Ovary (tissue), 9 donors: ENCODE measurements around the gene MARCHF3. TPM values are rescaled to one million over a fixed set of nuclear protein-coding genes. Genes with fewer than 3 reads are reported as not detected.

Experiments used
- DNase-seq, 5 donors: peaks; one replicate each; pipeline ENCODE4 v3.0.0-alpha.2; 2019 to 2020
- H3K27ac ChIP-seq, 2 donors: fragments of 200-600 bp; one replicate each; pipeline versions ENCODE4 v1.5.1 to v1.8.0; 2019 to 2022
- H3K27me3 ChIP-seq: fragments of 200-600 bp; one replicate; pipeline ENCODE4 v1.8.0; 2022
- H3K36me3 ChIP-seq: fragments of 200-600 bp; sonication (generic); one replicate; pipeline ENCODE4 v1.5.1; 2019
- H3K4me1 ChIP-seq: one replicate; pipeline ENCODE4 v1.8.1; 2013; ENCODE audit warnings: mild to moderate bottlenecking, moderate library complexity; ENCODE audit not compliant: insufficient read depth
- H3K4me3 ChIP-seq: fragments of 200-600 bp; sonication (generic); one replicate; pipeline ENCODE4 v1.5.1; 2017
- H3K9me3 ChIP-seq, 2 donors: fragments of 200-600 bp in 1 of 2; sonication (generic) in 1 of 2; one replicate each; pipeline versions ENCODE4 v1.5.1 to v1.8.1; 2013 to 2019; ENCODE audit warnings: mild to moderate bottlenecking in 1 of 2, moderate library complexity in 1 of 2
- EP300 ChIP-seq: sonication (generic); formaldehyde crosslinking; IDR thresholded peaks from one replicate; pipeline ENCODE4 v1.6.1; 2017; ENCODE audit warnings: antibody characterized with exemption
- POLR2A ChIP-seq: fragments of 450-650 bp; IDR thresholded peaks from one replicate; pipeline ENCODE4 v1.6.1; 2017; ENCODE audit warnings: antibody characterized with exemption, mild to moderate bottlenecking, moderate library complexity
- whole genome bisulfite sequencing, 3 donors: extraction: QIAGEN DNeasy Blood & Tissue Kit in 1 of 3; methylation state at CpG; one replicate each; pipeline versions ENCODE4 v1.1.5 to v1.1.7; 2013 to 2017; 5-methylcytosine and 5-hydroxymethylcytosine counted together
- intact Hi-C, 4 donors: fragments of 100-400 bp; cut with DNase I; formaldehyde crosslinking; loops; one replicate each; pipeline versions ENCODE4 v1.11.0 to v1.15.1; 2022 to 2023
- polyA plus RNA-seq, 2 donors: library from polyadenylated mRNA; stranded (reverse); fragments of 200-250 nt in 1 of 2; fragments of 350-450 nt in 1 of 2; fragmentation: Illumina TruSeq in 1 of 2; extraction: RNeasy Lipid Tissue Mini Kit (QIAGEN cat#74804) in 1 of 2; gene quantifications; one replicate each; pipeline ENCODE4 v1.2.3, GENCODE V29; 2013 to 2014
- total RNA-seq, 7 donors: library from RNA; depleted of rRNA in 2 of 7; stranded (reverse); fragments of >200 nt in 2 of 7; fragmentation: NEBNext Ultra II Directional in 3 of 7; extraction: Animal tissue kit (Norgen Biotek cat#: 25700) in 3 of 7; gene quantifications; one replicate each; pipeline versions ENCODE4 v1.1.0 to v1.2.4, GENCODE V29; 2016 to 2023
- TF ChIP-seq, protein P1 (sequence below), 3 donors: fragments of 450-650 bp in 2 of 3; fragments of 200-600 bp in 1 of 3; IDR thresholded peaks; one replicate each; pipeline versions ENCODE4 v1.5.1 to v1.8.0; 2016 to 2022; ENCODE audit warnings: antibody characterized with exemption in 3 of 3, mild to moderate bottlenecking in 1 of 3
- donor health status: DM: no; HTN: no; CAD: no; lungs with moderate emphysema.
- donor health status: DM: no; HTN: no; CAD: no.
- donor health status: Bipolar disorder and iron deficiency.
- donor health status: DM: yes; HTN: yes; CAD: no.
- donor health status: DM: no; HTN: no; CAD: no.
- donor health status: DM: yes; HTN: yes; CAD: no.

MARCHF3 gene
- total and polyA plus RNA-seq, 9 donors: 2.1 to 13.8 (median 4.5) TPM

DNA sequence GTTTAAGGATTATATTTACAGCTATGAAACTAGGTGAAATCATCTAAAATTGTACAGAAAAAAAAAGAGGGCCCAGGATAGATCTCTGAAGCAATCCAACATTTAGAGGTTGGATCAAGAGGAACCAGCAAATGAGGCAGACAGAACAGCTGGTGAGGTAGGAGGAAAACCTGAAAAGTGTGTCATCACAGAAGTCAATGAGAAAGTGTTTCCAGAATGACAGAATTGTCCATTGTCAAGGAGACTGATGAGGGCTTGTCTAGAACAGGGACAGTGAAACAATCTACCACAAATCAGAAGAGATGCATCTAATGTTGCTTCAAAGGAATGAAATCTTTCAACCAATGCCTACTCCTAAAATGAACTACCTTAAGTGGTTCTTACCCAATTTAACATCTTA, 36.4 kb upstream of the MARCHF3 start:
- no peak overlapping the region for H3K4me3 ChIP-seq
- H3K27ac ChIP-seq: no peak overlapping the region
- no peaks in the 10 kb centered on the region for H3K9me3 ChIP-seq
- TF ChIP-seq EP300: no peak
- no peak for TF ChIP-seq POLR2A
- no peak for DNase-seq
- intact Hi-C loops: no loop called here
- H3K36me3 ChIP-seq: no peaks in the 10 kb centered on the region
- H3K27me3 ChIP-seq: no peaks in the 10 kb centered on the region
- H3K4me1 ChIP-seq: no peaks in the 10 kb centered on the region

DNA sequence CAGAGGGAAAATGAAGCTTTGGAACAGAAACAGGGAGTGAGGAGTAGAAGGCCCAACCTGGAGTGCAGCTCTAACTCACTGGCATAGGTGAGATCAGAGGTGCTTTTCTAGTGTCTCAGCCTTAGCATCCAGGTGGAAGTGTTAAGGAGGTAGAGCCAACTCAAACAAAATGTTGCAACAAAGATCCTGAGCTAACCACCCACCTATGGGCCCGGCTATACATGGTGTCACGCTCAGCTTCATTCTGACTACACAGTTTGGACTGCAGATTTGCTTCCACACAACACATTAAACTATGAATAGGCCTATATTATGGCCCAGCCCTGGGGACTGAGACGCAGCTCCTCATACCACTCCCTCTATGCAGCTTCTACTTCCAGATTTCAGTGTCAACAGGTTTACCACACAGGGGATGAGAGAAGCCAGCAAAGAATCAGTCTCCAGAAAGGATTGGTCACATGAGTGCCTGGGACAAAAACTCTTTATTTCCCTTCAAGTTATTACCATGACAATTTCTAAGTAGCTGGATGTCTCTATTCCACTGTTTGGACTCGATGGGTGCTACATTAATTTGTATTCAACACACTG, 34.0 kb upstream of the MARCHF3 start:
- no peaks in the 10 kb centered on the region for H3K27me3 ChIP-seq
- 90 to 98% (median 98%) methylated on average over 4 of the region's 4 CpGs for WGBS, 3 donors
- H3K4me3 ChIP-seq: no peak overlapping the region
- no peaks in the 10 kb centered on the region for H3K36me3 ChIP-seq
- no peaks in the 10 kb centered on the region for H3K4me1 ChIP-seq
- no peak for DNase-seq
- no peak for TF ChIP-seq POLR2A
- no peak for TF ChIP-seq EP300
- TF ChIP-seq, protein P1, sequence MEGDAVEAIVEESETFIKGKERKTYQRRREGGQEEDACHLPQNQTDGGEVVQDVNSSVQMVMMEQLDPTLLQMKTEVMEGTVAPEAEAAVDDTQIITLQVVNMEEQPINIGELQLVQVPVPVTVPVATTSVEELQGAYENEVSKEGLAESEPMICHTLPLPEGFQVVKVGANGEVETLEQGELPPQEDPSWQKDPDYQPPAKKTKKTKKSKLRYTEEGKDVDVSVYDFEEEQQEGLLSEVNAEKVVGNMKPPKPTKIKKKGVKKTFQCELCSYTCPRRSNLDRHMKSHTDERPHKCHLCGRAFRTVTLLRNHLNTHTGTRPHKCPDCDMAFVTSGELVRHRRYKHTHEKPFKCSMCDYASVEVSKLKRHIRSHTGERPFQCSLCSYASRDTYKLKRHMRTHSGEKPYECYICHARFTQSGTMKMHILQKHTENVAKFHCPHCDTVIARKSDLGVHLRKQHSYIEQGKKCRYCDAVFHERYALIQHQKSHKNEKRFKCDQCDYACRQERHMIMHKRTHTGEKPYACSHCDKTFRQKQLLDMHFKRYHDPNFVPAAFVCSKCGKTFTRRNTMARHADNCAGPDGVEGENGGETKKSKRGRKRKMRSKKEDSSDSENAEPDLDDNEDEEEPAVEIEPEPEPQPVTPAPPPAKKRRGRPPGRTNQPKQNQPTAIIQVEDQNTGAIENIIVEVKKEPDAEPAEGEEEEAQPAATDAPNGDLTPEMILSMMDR (IDR thresholded peaks at IDR 0.05): no peak
- no peak overlapping the region for H3K27ac ChIP-seq
- no peaks in the 10 kb centered on the region for H3K9me3 ChIP-seq
- intact Hi-C loops: no loop called here

DNA sequence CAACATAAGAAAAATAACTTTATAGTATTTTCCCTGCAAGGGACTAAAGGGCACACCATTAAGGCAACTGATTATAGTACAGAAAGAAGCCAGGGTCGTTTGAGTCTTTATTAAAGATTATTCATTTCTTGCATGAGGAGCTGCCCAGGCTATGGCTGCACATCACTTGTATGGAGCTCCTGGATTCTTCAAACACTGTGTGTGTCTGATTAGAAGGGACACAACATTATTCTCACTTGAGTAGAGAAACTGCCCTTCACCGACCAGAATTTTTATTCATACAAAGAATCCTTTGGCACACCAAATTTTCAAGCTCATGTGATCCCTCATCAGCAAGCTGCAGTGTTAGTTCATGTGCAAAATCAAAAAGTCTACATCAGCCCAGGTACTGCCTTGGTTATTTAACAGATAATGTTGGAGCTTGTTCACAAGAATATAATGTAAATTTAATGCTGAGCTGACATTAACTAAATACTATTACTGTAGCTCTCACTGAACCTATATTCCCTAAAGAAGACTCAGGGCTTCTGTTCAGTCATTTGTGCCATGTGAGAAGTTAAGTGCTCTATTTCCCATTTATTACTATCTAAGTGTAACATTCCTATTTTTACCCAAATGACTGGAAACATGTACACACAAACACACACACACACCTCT, 33.0 kb upstream of the MARCHF3 start:
- DNase-seq: no peak
- no peaks in the 10 kb centered on the region for H3K36me3 ChIP-seq
- no peaks in the 10 kb centered on the region for H3K27me3 ChIP-seq
- intact Hi-C loops: no loop called here
- no peaks in the 10 kb centered on the region for H3K4me1 ChIP-seq
- no peak overlapping the region for H3K27ac ChIP-seq
- H3K9me3 ChIP-seq: no peaks in the 10 kb centered on the region
- H3K4me3 ChIP-seq: no peak overlapping the region
- 62 to 76% (median 67%) methylated on average over 2 of the region's 2 CpGs for WGBS, 3 donors
- TF ChIP-seq POLR2A: no peak
- TF ChIP-seq, protein P1 (IDR thresholded peaks at IDR 0.05): no peak
- no peak for TF ChIP-seq EP300

GRCh38 chr5:127061956-127062355, 31.6 kb upstream of the MARCHF3 start:
- no peak overlapping the region for H3K27ac ChIP-seq

DNA sequence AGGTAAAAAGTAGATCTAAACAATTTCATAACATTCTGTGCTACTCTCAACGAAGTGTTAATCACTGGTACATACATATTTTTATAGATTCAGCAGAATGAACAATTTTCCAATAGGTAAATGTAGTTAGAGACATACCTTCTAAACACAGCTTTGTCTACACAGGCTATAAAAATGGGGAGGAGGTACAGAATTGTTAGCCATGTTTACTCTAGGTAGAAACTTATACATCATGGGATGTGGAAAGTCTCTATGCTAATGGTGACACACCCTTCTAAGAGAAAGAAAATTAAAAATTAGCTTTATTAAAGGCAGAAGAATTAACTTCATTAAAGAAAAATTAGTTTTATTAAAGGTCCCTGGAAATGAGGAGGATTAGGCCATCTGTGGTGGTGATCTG, 31.2 kb upstream of the MARCHF3 start:
- H3K27me3 ChIP-seq: no peaks in the 10 kb centered on the region
- DNase-seq: no peak
- TF ChIP-seq POLR2A (no peak), EP300 (no peak)
- TF ChIP-seq, protein P1 (IDR thresholded peaks at IDR 0.05): no peak
- 84 to 91% (median 85%) methylated on average over 1 of the region's 1 CpG for WGBS, 3 donors
- no peaks in the 10 kb centered on the region for H3K9me3 ChIP-seq
- H3K4me1 ChIP-seq: no peaks in the 10 kb centered on the region
- no peak overlapping the region for H3K27ac ChIP-seq
- H3K36me3 ChIP-seq: no peaks in the 10 kb centered on the region
- intact Hi-C loops: no loop called here
- no peak overlapping the region for H3K4me3 ChIP-seq

More at GRCh38 chr5:127061956-127062355, 31.6 kb upstream of the MARCHF3 start:
- H3K4me1 ChIP-seq: no peaks in the 10 kb centered on the region
- H3K4me3 ChIP-seq: no peak overlapping the region
- no peaks in the 10 kb centered on the region for H3K36me3 ChIP-seq
- DNase-seq: no peak
- 49 to 66% (median 59%) methylated on average over 1 of the region's 1 CpG for WGBS, 3 donors
- H3K27me3 ChIP-seq: no peaks in the 10 kb centered on the region
- TF ChIP-seq POLR2A (no peak), EP300 (no peak)
- TF ChIP-seq, protein P1 (IDR thresholded peaks at IDR 0.05): no peak
- no peaks in the 10 kb centered on the region for H3K9me3 ChIP-seq
- intact Hi-C loops: no loop called here
